Right renal cortex interstitium (tissue), 3 donors: Measurements from ENCODE around the gene FIGN. TPM values are rescaled to one million over a fixed set of nuclear protein-coding genes. Genes with fewer than 3 reads are reported as not detected.
A peak's percentile ranks its signal among the peaks of the same experiment; 100 is the strongest.

Source experiments
- DNase-seq, 3 donors: peaks; one replicate each; pipeline ENCODE4 v3.0.0-alpha.2; 2013; ENCODE audit warnings: low read depth in 3 of 3, low spot score in 2 of 3
- polyA plus RNA-seq, 3 donors: library from polyadenylated mRNA; unstranded; fragments of 120-200 nt; gene quantifications; one replicate each; pipeline ENCODE4 v1.2.1, GENCODE V29; 2013; ENCODE audit not compliant: insufficient read length in 3 of 3

Gene FIGN, protein sequence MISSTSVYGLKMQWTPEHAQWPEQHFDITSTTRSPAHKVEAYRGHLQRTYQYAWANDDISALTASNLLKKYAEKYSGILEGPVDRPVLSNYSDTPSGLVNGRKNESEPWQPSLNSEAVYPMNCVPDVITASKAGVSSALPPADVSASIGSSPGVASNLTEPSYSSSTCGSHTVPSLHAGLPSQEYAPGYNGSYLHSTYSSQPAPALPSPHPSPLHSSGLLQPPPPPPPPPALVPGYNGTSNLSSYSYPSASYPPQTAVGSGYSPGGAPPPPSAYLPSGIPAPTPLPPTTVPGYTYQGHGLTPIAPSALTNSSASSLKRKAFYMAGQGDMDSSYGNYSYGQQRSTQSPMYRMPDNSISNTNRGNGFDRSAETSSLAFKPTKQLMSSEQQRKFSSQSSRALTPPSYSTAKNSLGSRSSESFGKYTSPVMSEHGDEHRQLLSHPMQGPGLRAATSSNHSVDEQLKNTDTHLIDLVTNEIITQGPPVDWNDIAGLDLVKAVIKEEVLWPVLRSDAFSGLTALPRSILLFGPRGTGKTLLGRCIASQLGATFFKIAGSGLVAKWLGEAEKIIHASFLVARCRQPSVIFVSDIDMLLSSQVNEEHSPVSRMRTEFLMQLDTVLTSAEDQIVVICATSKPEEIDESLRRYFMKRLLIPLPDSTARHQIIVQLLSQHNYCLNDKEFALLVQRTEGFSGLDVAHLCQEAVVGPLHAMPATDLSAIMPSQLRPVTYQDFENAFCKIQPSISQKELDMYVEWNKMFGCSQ
- polyA plus RNA-seq: 1 to 10 TPM; 7.9 to 9.5 (median 8.8) TPM

DNA sequence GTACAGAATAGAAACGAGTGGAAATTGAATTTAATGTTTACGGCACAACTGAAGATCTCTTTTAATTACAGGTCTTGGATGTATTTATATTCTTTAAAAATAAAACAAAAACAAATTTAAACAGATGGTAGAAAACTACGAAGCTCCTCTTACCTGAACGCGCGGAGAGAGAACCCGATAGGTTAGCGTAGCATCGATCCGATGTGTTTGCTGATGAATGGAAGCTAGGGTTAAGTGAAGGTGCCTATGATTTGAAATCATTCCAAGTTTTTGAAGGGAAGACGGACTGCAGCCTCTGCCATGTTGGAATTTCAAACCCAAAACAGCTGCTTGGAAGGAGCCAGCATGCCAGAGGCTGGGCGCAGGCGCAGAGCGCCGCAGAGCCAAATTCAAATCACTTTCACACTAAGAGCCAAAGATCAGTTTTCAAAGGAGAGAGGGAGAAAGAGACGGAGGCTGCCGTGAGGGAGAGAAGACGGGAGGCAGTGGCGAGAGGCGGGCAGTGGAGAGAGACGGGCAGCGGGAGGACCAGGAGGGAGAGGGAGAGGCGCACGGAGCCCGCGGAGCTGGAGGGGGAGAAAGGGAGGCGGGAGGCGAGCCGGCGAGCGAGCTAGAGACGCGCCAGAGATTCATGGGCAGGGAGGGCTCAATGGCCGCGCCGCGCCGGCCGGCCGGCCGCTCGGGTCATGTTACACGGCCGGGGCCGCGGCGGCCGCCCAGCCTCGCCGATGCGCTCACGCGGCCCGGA lies at the start of gene FIGN:
Gene FIGN, minus strand, starts transcription at position 324 of the 748 bp plus-strand sequence. CDS start 1,081 bp downstream, outside the sequence.
- DNase-seq: peak in 2 of 3 donors; percentile 79 to 91

DNA sequence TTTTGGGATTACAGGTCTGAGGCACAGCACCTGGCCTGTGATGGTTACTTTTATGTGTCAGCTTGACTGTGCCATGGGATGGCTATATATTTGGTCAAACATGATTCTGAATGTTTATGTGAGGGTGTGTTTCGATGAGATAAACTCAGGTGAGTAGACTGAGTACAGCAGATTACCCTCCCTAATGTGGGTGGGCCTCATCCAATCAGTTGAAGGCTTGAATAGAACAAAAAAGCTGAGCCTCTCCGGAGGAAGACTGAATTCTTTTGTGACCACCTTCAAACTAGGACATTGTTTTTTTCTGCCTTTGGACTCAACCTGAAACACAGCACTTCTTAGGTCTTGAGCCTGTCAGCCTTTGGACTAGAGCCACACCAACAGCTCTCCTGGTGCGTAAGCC lies 49.4 kb upstream of the FIGN start:
- no peak for DNase-seq

DNA sequence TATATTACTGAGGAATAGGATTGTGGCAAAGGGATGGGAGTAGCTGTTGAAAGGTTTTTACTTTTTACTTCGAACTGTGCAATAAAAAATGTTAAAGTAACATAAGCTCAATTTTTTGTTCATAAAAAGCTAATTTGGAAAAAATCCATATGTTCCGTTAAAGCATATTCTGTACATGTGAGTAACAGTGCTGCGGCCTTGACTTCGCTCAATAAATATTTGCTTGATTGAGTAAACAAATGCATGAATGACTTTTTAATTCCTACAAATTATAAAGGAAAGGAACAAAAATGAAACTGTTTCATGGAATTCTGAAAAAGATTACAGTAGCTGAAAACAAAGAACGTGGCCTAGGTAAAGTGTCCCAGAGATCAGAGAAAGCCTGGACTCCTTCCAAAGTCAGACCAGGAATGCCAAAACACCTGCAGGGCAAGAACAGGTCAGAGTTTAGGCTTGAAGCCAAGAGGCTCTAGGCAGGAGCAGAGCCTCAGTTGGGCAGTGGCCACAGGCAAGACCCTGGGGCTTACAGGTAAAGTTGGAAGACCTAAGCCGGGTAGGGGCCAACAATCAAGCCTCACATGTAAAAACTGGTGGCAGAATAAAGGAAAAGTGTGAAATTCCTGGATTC lies 44.3 kb upstream of the FIGN start:
- no peak for DNase-seq

DNA sequence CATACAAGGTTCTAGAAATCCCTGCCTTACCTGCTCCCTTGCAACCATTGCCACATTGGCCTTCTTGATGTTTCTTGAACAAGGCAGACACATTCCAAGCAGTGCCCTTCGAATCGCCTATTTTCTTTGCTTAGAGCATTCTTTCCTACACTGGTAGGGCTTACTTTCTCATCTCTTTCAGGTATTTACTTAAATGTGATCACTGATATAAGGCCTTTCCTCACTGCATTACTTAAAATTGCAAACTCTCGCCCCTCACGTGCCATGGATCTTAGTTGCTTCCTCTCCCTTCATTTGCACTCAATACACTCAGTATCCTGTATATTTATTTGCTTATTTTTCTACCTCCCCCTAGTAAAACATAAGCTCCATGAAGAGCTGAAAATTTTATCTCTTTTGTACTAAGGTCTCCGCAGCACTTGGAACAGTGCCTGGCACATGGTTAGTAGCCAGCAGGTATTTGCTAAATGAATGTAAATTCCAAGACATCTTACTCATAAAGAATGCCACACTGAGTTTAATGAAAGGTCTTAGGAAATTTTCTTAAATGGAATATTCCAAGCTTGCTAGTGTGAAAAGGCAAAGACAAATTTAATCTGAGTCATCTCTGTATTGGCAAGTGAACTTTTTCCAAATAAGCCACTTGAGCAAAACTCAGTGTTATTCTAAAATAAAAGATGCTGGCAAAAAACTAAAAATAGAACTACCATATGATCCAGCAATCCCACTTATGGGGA lies 42.4 kb upstream of the FIGN start:
- no peak for DNase-seq

DNA sequence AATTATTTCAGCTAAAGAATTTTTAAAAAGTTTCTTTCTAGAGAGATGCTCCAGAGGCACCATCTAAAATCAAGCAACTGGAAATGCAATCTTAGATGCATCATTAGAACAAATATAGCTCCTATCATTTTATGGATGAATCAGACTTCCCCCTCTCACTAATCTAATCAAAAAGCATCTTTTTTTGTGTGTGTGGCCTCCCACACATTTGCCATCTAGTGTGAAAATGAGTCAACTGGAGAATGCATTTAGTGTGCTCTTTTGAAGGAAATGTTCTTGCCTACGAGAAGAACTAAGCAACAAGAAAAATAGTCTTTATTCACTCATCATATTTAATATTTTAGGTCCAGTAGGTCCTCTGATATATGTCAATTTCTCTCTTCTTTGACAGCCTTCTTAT lies 39.5 kb upstream of the FIGN start:
- no peak for DNase-seq

DNA sequence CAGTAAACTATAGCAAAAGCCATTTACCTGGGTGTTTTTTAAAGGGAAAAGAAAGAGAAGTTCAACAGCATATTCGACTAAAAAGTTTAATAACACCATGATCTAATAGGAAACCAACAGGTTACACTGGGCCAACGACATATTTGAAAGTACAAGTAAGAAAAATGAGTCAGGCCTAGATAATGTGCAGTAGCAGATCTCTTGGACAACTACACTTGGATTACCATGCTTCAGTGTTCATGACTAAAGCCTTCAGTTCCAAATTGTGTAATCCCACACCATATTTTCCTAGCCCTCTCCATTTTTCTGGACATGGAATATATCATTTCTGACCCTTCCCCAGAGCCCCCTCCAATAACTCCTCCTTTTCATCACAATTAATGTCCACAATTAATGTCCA lies 39.1 kb upstream of the FIGN start:
- no peak for DNase-seq

DNA sequence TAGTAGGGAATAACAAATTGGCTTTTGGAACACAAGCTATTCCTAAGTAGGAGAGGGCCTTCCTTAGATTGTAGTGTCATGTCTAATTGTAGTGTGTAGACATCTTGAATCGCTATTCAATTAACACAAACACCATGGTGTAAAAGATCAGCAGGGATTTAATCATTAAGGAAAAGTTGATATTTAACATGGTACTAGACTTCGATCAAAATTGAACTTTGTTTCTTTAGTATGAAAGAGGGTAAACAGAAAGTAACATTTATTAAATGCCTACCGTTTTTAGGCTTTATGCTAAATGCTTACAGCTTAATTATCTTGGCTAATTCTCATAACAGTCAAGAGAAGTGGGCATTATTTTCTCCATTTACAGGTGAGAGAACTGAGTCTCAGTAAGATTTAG lies 37.5 kb upstream of the FIGN start:
- DNase-seq: no peak

DNA sequence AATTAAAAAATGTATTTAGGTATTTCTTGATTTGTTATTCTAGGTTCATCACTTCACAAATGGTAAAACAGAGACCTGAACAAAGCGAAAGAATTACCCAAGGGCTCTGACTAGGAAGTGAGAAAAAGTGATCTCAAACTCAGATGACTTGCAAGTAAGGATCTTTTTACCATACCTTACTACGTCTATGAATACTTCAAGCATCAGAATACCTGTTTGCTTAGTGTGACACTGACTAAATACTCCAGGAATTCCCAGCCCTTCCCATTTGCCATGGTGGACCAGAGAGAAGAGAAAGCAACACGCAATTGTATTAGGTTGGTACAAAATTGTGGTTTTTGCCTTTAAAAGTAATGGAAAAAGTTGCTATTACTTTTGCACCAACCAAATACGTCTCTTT lies 35.8 kb upstream of the FIGN start:
- no peak for DNase-seq

DNA sequence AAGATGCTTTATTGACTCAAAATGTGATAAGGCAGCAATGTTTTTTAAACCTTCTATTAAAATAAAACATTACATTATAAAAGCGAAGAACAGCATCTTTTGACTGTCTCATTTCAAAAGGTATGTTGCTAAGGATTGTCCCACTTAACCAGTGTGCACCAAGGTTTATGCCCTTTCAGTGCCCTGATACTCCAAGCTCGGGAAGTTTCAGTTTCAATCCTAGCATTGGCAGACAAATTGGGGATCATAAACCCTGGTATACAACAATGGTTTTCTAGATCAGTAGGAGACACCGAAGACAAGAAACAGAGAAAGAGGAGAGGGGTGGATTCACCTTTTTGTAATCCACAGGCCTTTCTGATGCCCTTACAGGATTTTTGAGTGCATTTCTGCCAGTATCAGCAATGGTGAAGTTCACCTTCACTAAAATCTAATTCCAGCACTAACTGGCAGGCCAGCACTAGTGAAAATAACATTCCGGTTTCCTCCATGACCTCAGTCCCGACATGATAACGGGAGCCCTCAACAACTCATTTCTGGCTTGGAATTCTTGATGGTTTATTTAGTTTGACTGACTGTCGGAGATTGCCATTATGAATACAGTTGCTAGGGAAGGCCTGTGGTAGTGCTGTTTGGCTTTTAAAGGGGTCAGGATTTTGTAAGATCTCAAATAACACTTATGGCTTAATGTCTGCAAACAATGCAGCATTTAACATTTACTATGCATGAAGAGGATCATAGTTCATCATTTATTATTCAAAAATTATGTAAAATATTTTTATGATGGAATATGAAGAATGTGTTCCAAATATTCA lies 33.3 kb upstream of the FIGN start:
- DNase-seq: no peak

DNA sequence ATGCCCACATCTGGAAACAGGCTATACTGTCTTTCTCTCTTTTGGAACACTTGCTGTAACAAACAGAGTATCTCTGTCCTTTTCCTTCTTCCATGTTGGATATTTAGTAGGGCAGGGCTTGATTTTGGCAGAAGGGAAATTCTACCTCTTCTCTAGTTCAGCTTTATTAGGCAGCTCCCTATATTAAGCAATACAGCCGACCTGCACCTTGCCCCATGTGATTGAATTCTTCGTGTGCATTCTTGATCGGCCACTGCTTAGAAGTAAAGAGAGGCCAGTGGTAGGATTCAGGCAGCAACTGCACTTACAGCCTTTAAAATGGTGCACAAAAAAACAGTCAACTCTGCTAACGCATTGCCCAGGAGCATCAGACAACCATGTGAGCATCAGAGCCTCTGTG lies 31.3 kb upstream of the FIGN start:
- DNase-seq: no peak

DNA sequence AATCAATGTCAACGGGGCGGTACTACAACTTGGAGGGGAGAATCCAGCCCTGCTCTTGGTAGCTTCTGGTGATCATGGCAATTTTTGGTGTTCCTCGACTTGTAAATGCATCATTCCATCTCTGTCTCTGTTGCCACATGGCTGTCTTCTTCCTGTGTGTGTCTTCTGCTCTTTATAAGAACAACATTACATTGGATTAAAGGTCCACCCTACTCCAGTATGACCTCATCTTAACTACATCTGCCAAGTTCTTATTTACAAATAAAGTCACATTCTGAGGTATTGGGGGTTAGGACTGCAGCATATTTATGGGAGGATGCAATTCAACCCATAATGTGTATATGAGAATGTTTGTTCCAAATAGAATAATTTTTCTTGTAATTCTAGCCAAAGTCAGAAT lies 28.8 kb upstream of the FIGN start:
- no peak for DNase-seq

DNA sequence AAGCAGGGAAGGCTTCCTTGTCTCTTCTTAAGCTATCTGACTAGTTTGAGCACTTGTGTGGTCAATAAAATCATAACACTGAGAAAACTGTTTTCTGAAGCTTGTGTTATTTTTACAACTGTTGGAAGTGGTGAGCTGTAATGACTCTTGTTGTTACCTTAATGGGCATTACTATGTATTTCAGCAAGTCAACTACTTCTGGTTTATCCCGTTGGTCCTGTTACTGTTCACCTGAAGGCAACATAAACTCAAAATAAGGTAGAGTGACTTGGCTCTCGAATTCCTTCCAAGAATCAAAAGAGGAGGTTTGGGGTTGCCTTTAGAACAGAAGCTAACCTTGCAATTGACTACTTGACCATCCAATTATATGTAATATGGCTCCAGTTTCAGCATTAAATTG lies 23.2 kb upstream of the FIGN start:
- DNase-seq: no peak

DNA sequence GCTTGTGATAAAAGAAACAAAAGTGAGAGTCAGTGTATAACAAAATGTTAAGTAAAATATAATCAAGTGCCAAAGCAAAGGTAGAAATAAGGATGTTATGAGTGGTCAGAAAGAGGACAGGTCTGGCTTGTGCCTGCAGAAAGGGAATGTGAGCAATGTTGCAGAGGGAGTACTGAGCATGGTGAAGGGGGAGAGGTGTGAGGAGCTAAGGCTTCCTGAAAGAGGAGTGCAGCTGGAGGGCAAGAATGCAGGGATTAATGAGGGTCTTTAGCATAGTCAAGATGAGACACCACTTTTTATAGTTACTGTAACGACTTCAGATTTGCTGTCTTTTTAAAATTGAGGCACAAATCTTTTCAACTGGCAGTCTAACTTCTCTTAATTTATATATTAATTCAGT lies 22.0 kb upstream of the FIGN start:
- DNase-seq: no peak

DNA sequence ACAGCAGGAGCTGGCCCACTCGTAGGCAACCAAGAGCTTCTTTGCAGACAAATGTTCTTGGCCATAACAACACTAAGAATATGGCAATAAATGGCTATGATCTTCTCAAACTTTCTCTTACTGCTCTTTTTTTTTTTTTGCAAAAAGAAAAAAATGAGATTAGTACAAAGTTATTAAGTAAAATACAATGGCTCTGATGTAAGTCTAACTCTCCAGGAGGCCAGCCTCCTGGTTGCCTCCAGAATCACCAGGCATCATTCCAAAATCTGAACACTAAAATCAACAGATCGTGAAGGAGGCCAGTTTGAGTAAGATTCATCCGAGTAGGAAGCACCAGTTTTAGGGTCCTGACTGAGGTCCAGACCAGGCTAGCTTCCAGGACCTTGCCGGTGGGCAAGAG lies 20.8 kb upstream of the FIGN start:
- DNase-seq: no peak

DNA sequence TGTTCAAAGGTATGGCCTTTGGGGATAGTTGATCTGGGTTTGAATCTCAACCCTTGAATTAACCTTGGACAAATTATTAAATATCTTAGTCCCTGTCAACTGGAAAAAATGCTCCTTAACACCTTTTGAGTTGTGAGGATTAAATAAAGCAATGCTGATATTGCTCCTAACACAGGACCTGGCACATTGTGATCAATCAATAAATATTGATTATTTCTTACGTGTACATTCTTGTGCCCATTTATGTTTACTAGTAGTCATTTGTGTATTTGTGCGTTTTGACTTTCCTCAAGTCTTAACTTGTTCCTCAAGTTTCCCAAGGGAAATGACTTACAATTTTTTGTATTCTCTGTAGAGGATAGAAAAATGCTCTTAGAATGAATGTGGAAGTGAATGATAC lies 19.6 kb upstream of the FIGN start:
- DNase-seq: no peak

DNA sequence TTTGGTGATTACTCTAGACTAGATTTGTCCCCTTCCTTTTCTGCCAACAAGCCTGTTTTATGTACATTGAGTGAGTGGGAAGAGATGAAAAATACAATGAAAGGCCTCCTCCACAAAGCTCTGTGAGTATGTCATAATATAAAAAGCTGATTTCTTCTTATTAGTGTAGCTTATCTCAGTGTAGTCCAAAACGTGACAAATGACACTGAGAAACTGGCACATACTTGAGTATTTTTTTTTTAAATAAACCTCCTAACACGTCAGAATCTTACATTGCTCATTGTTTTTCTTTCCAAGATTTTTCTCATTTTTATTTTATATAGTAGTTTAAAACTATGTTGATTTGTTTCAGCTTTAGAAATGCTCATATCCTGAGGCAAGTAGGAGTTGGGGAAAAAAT lies 17.9 kb upstream of the FIGN start:
- no peak for DNase-seq

DNA sequence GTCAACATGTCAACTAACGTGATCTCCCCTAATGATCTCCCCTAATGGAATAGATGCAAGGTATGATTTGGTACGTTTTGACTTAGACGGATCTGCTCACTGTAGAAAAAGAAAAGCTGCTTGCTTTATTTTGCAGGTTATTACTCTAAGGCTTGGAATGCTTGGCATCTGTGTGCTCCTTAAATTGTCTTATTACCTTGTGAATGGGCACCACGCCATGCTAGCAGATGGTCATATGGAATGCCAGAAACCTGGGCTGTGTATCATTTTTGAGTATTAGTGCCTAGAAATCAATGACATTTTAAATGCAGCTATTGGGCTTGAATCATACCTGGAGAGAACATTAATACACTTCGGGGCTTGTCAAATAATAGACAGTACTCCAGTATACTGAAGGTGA lies 16.5 kb upstream of the FIGN start:
- no peak for DNase-seq

DNA sequence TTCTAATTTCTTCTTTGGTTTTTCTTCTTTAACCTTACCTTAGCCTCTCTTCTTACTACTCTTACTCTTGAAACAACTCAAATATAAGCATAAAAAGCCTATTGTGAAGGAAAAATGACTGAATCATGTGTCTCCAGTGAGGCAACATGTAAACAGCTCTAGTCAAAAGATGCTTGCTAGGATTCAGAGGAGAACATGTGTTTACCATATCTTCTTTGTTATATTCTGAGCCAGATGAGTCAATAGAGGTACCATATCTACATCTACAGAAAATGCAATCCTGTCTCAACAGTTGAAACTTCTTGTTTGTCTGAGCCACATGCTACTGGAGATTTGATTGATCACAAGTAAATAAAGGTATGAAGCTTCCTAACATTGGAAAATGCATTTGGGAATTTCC lies 15.9 kb upstream of the FIGN start:
- DNase-seq: no peak

DNA sequence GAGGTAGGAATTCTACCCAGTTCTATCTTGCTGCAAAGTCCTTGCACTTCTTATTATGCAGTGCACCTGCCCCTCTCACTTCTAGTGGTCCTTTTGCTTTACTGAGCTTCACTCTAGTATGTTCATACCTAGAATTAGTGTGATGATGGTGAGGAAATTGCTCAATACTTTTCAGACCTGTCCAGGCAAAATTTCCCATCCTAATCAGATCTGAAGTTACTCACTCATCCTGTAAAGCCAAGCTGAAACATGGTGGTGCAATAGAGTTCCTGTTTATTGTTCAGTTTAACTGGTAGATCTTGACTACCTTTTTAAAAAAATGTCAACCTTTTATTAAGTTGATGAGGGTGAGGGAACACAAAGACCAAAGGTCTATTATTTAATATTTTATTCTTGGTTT lies 12.6 kb upstream of the FIGN start:
- no peak for DNase-seq
